Nucleus accumbens (tissue), 56 donors: ENCODE results near the gene EGLN2.
"Not testable (repeated sequence)": the region's sequence is repeated elsewhere in the genome, so short reads cannot be mapped to it uniquely, and the experiment has no call there.

Source experiments
- DNase-seq, 56 donors: peaks; one replicate each; lab custom pipeline; 2025; lab: John Stamatoyannopoulos, UW

EGLN2 gene

DNA sequence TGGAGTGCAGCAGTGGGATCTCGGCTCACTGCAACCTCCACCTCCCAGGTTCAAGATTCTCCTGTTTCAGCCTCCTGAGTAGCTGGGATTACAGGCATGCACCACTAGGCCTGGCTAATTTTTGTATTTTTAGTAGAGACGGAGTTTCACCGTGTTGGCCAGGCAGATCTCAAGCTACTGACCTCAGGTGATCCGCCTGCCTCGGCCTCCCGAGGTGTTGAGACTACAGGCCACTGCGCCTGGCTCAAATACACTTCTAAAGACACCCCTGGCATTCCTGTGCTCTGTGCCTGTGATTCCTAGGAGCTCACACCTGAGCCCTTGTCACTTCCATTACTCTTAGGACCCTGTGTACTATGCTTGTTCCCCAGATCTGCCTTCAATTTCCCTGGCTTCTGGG is 13.6 kb downstream of the EGLN2 start:
- DNase-seq = not testable (repeated sequence)

DNA sequence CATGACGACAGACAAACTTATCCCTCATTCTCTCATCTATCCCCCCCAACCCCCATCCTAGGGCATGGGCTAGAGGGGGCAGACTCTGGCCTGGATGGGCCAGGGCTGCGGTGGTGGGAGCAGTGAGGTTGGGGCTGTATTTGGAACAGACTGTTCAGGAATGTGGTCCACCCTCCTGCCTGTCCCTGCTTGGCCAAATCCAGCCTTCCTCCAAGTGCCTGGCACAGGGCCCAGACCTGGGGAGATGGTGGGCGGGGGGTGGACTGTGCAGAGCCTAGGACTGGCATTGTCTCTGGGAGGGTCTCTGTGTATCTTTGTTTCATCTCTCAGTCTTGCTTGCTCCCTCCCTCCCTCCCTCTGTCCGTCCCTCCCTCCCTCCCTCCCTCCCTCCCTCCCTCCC is 14.2 kb downstream of the EGLN2 start:
- DNase-seq = peak in 1 of 56 donors; percentile 25

DNA sequence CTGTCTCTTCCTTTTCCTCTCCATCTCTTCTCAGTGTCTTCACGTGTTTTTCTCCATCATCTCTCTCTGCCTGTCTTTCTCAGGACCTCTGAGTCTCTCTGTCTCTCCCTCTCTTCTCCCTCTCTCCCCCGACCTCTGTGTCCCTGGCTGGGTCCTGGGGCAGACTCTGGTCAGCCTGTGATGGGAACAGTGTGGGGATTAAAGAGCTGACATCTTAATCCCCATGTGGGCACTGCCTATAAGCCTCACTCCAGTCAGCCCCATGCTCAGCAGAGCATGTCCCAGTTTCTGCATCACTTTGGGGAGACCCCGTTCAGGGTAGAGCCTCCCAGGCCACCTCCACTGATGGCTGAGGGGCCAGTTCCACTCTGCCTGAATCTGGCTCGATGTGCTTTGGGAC is 16.2 kb downstream of the EGLN2 start:
- no peak for DNase-seq

DNA sequence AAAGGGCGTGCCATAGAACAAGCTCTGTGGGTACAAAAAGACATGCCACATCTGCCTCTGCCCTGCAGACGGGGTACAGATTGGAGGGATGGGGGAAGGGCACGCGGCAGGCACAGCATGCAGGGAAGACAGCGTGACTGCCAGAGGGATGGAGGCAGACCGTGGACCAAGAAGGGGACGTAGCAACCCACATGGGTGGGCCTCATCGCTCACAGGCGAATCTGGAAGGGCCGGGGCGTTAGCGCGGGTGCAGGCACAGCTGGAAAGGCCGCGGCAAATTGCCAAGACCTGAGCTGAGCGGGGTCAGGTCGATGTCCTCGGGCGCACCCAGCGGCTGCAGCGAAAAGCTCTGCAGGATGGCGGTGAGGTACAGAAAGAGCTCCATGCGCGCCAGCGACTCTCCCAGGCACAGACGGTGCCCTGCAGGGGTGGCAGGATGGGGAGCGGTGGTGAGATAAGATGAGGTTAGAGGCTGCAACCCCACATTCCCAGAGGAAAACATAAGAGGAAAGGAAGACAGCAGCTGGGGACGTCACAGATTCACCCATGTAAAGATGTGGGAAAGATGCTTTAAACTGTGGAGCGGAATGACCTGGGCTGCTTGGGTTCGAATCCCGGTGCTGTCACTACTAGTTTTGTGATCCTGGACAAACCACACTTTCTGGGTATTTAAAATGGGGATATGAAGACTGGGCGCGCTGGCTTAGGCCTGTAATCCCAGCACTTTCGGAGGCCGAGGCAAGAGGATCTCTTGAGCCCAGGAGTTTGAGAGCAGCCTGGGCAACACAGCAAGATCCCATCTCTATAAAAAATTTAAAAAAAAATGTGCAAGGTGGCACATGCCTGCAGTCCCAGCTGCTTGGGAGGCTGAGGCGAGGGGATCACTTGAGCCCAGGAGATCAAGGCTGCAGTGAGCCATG is 19.7 kb downstream of the EGLN2 start:
- peak in 40 of 56 donors; percentile 16 to 78 (median 52) for DNase-seq

- peak in 6 of 56 donors; percentile 7 to 55 (median 25) for DNase-seq
These were observed 20.7 kb downstream of the EGLN2 start for GRCh38 chr19:40819479-40820234.

GRCh38 chr19:40822161-40822560 is 23.2 kb downstream of the EGLN2 start:
- DNase-seq = no peak

DNA sequence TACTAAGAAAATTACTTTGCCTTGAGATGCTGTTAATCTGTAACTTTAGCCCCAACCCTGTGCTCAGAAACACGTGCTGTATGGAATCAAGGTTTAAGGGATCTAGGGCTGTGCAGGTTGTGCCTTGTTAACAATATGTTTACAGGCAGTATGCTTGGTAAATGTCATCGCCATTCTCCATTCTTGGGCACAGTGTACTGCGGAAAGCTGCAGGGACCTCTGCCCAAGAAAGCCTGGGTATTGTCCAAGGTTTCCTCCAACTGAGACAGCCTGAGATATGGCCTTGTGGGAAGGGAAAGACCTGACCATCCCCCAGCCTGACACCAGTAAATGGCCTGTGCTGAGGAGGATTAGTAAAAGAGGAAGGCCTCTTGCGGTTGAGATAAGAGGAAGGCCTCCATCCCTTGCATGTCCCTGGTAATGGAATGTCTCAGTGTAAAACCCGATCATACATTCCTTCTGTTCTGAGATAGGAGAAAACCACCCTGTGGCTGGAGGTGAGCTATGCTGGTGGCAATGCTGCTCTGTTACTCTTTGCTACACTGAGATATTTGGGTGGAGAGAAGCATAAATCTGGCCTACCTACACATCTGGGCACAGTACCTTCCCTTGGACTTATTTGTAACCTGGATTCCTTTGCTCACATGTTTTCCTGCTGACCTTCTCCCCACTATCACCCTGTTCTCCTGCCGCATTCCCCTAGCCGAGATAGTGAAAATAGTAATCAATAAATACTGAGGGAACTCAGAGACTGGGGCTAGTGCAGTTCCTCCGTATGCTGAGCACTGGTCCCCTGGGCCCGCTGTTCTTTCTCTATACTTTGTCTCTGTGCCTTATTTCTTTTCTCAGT is 23.9 kb downstream of the EGLN2 start:
- not testable (repeated sequence) for DNase-seq

- DNase-seq = not testable (repeated sequence)
These were observed 25.9 kb downstream of the EGLN2 start for GRCh38 chr19:40824916-40825315.

- DNase-seq = not testable (repeated sequence)
These were observed 26.6 kb downstream of the EGLN2 start for GRCh38 chr19:40825460-40826095.

DNA sequence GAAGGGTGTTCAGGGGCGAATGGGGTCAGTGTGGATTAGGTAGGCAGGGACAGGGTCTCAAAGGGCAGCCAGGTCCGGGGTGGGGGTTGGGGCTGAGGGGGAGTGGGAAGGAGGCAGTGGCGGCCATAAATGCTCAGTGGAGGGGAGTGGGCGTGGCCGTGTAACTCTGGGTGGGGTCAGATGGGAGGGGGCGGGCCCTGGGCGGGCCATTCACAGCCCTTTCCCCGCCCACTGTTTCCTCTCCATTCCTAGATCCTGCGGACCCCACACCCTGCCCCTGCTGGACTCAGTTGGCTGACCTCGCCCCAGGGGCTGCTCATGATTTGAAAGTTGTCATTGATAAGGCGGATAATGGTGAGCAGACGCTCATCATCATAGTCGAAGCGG is 27.3 kb downstream of the EGLN2 start:
- not testable (repeated sequence) for DNase-seq

DNA sequence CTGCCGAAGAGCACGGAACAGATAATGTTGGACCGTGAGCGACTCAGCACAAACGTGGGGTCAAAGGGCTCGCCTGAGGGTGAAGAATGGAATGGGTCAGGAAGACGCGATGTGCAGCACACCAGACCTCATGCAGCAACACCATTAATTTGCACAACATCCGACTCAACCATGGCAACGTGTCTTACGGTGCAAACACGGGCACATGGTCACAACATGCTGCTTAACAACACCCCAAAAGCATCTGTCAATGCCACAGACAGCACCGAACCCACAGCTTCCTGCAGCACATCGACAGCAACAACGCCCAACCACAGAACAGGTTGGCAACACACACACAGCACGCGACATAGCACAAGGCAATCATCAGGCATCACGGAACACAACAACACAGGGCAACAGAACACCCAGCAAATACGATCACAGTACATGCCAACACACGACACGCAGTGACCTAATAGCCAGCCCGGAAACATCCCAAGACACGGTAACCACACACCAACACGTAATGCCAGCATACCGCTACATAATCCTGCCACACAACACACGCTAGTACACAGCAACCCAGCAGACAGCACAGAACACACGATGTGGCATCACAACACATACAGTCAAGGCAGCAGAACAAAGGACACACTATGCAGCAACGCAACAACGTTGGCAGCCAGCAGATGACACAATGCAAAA is 27.9 kb downstream of the EGLN2 start:
- DNase-seq = peak in 2 of 56 donors; percentile 25 to 29

DNA sequence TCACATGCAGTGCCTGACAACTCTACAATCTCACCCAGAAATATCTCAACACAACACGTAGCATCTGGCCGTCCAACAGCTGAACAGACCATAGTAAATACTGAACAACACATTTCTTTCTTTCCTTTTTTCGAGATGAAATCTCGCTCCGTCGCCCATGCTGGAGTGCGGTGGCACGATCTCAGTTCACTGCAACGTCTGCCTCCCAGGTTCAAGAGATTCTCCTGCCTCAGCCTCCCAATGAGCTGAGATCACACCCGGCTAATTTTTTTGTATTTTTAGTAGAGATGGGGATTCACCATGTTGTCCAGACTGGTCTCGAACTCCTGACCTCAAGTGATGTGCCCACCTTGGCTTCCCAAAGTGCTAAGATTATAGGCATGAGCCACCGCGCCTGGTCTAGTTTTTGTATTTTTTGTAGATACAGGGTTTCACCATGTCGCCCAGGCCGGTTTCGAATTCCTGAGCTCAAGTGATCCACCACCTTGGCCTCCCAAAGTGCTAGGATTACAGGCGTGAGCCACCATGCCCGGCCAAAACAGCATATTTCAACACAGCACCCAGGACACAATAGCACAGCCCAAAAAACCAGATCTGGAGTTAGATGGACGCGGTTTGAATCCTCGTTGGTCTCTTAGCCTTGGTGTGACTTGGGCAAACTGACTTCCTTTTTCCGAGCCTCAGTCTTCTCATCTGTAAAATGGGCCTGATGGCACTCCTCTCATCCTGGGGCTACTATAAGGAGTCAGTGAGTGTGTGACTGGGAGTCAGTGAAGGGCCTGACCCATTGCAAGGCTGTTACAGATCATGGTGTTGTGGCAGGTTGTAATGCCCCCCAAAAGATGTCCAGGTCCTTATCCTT is 28.6 kb downstream of the EGLN2 start:
- DNase-seq = peak in 1 of 56 donors; percentile 14

GRCh38 chr19:40829205-40829604 is 30.2 kb downstream of the EGLN2 start:
- no peak for DNase-seq

GRCh38 chr19:40830741-40831140 is 31.8 kb downstream of the EGLN2 start:
- DNase-seq = not testable (repeated sequence)

DNA sequence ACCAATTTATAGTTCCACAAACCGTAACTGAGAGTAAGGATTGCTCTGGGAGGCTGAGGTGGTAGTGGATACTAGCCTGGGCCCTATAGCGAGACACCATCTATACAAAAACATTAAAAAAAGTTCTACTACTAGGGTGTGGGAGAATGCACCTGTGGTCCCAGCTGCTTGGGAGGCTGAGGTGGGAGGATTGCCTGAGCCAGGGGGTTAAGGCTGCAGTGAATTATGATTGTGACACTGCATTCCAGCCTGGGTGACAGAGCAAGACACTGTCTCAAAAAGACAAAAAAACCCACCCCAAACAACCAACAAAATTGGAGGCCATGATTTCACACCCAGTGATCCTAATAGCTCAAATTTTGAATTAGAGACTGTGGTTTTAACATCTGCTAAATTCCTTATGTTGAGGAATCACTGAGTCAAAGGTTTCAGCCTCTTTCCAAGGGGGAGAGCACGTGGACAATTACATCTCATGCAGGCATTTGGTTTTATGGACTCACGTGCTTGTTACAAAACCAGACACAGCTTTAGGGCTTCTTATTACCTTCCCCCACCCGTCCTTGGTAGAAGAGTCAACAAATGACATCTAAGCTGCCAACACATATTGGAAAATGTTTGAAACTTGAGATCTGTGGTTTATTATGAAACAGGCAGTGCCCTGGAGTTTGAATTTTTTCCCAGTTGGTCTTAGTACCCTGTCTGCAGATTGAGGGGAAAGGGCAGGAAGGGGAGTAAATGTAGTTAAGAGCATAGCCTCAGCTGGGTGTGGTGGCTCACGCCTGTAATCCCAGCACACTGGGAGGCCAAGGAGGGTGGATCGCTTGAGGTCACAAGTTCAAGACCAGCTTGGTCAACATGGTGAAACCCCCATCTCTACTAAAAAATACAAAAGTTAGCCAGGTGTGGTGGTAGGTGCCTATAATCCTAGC is 32.8 kb downstream of the EGLN2 start:
- no peak for DNase-seq

GRCh38 chr19:40832431-40832790 is 33.4 kb downstream of the EGLN2 start:
- DNase-seq = not testable (repeated sequence)
